Neuron (in vitro differentiated cells): ENCODE results near the gene COMMD7.
A peak's percentile ranks its signal among the peaks of the same experiment; 100 is the strongest.

Experiments used
- H2AFZ ChIP-seq: one replicate; pipeline ENCODE4 v1.6.1; 2013; ENCODE audit warnings: low read depth, mild to moderate bottlenecking, inconsistent platforms, low read length, moderate library complexity
- H3K27me3 ChIP-seq: one replicate; pipeline ENCODE4 v1.6.1; 2013; ENCODE audit warnings: low read length; ENCODE audit not compliant: insufficient read depth
- H3K36me3 ChIP-seq: one replicate; pipeline ENCODE4 v1.6.1; 2013; ENCODE audit warnings: low read length; ENCODE audit not compliant: insufficient read depth
- H3K4me1 ChIP-seq: one replicate; pipeline ENCODE4 v1.6.1; 2013; ENCODE audit warnings: low read length; ENCODE audit not compliant: insufficient read depth
- H3K4me3 ChIP-seq: 2 replicates; pipeline ENCODE4 v1.5.1; 2013; ENCODE audit warnings: mild to moderate bottlenecking, low read length, moderate library complexity
- H3K9me3 ChIP-seq: one replicate; pipeline ENCODE4 v1.6.1; 2013; ENCODE audit warnings: low read length

The COMMD7 gene

GRCh38 chr20:32670773-32671455 lies 72.4 kb downstream of the COMMD7 start:
- H3K4me1 ChIP-seq: no peaks in the 10 kb centered on the region
- no peak overlapping the region for H2AFZ ChIP-seq
- no peaks in the 10 kb centered on the region for H3K27me3 ChIP-seq
- no peaks in the 10 kb centered on the region for H3K36me3 ChIP-seq
- H3K9me3 ChIP-seq: no peaks in the 10 kb centered on the region
- H3K4me3 ChIP-seq: no peak overlapping the region

- Histone ChIP-seq H3K36me3 (no peaks in the 10 kb centered on the region), H3K4me3 (no peak overlapping the region), H3K9me3 (no peaks in the 10 kb centered on the region), H2AFZ (no peak overlapping the region), H3K27me3 (no peaks in the 10 kb centered on the region), H3K4me1 (no peaks in the 10 kb centered on the region)
Measured at GRCh38 chr20:32667027-32667426, 76.2 kb downstream of the COMMD7 start.

- Histone ChIP-seq H2AFZ (no peak overlapping the region), H3K36me3 (no peaks in the 10 kb centered on the region), H3K9me3 (no peaks in the 10 kb centered on the region), H3K27me3 (no peaks in the 10 kb centered on the region), H3K4me3 (no peak overlapping the region), H3K4me1 (no peaks in the 10 kb centered on the region)
Measured at GRCh38 chr20:32664678-32665159, 78.5 kb downstream of the COMMD7 start.

- Histone ChIP-seq H3K27me3 (no peaks in the 10 kb centered on the region), H3K36me3 (no peaks in the 10 kb centered on the region), H3K4me1 (no peaks in the 10 kb centered on the region), H2AFZ (peak overlapping the region; percentile 59), H3K4me3 (no peak overlapping the region), H3K9me3 (no peaks in the 10 kb centered on the region)
Measured at GRCh38 chr20:32664012-32664677, 79.1 kb downstream of the COMMD7 start.

- Histone ChIP-seq H3K4me1 (no peaks in the 10 kb centered on the region), H3K27me3 (no peaks in the 10 kb centered on the region), H2AFZ (peak overlapping the region; percentile 59), H3K4me3 (no peak overlapping the region), H3K36me3 (no peaks in the 10 kb centered on the region), H3K9me3 (no peaks in the 10 kb centered on the region)
Measured at GRCh38 chr20:32663335-32664011, 79.8 kb downstream of the COMMD7 start.

- H3K9me3 ChIP-seq: no peaks in the 10 kb centered on the region
- H3K27me3 ChIP-seq: no peaks in the 10 kb centered on the region
- no peak overlapping the region for H2AFZ ChIP-seq
- no peaks in the 10 kb centered on the region for H3K4me1 ChIP-seq
- no peak overlapping the region for H3K4me3 ChIP-seq
- H3K36me3 ChIP-seq: no peaks in the 10 kb centered on the region
Measured at GRCh38 chr20:32661820-32662528, 81.3 kb downstream of the COMMD7 start.

- H3K27me3 ChIP-seq: no peaks in the 10 kb centered on the region
- H3K36me3 ChIP-seq: no peaks in the 10 kb centered on the region
- H3K9me3 ChIP-seq: peaks cover 2% of the 10 kb centered on the region
- H3K4me3 ChIP-seq: no peak overlapping the region
- no peaks in the 10 kb centered on the region for H3K4me1 ChIP-seq
- no peak overlapping the region for H2AFZ ChIP-seq
Measured at GRCh38 chr20:32660661-32661060, 82.6 kb downstream of the COMMD7 start.

GRCh38 chr20:32656827-32657226 lies 86.4 kb downstream of the COMMD7 start:
- peaks cover 3% of the 10 kb centered on the region for H3K4me1 ChIP-seq
- H3K36me3 ChIP-seq: no peaks in the 10 kb centered on the region
- H2AFZ ChIP-seq: no peak overlapping the region
- no peaks in the 10 kb centered on the region for H3K27me3 ChIP-seq
- H3K4me3 ChIP-seq: no peak overlapping the region
- H3K9me3 ChIP-seq: peaks cover 2% of the 10 kb centered on the region

GRCh38 chr20:32655903-32656512 lies 87.3 kb downstream of the COMMD7 start:
- H3K27me3 ChIP-seq: peaks cover 3% of the 10 kb centered on the region
- H3K4me3 ChIP-seq: no peak overlapping the region
- peaks cover 3% of the 10 kb centered on the region for H3K4me1 ChIP-seq
- H3K9me3 ChIP-seq: peaks cover 2% of the 10 kb centered on the region
- no peak overlapping the region for H2AFZ ChIP-seq
- H3K36me3 ChIP-seq: no peaks in the 10 kb centered on the region

- peaks cover 3% of the 10 kb centered on the region for H3K27me3 ChIP-seq
- peaks cover 3% of the 10 kb centered on the region for H3K4me1 ChIP-seq
- peaks cover 2% of the 10 kb centered on the region for H3K9me3 ChIP-seq
- H3K4me3 ChIP-seq: no peak overlapping the region
- no peaks in the 10 kb centered on the region for H3K36me3 ChIP-seq
- H2AFZ ChIP-seq: no peak overlapping the region
Measured at GRCh38 chr20:32652739-32653526, 90.3 kb downstream of the COMMD7 start.
